Kidney (tissue), 14 donors: ENCODE results near the gene HIBADH. TPM values are rescaled to one million over a fixed set of nuclear protein-coding genes. Genes with fewer than 3 reads are reported as not detected.

ENCODE experiments used
- DNase-seq, 5 donors: peaks; one replicate each; pipeline ENCODE4 v3.0.0-alpha.2; 2013 to 2020
- FAIRE-seq: peaks from 2 replicates; lab custom pipeline; 2012; peaks lifted over from hg19 to GRCh38; lab: Jason Lieb, UNC
- H3K27ac ChIP-seq, 2 donors: one replicate each; pipeline ENCODE4 v1.7.0; 2013; ENCODE audit warnings: low read depth in 2 of 2, low read length in 2 of 2, inconsistent platforms in 1 of 2
- H3K27me3 ChIP-seq: one replicate; pipeline ENCODE4 v1.7.1; 2013; ENCODE audit warnings: low read length, inconsistent platforms; ENCODE audit not compliant: control insufficient read depth, insufficient read depth
- H3K36me3 ChIP-seq, 3 donors: one replicate each; pipeline versions ENCODE4 v1.7.0 to v1.7.1; 2013; ENCODE audit warnings: low read length in 3 of 3, control low read depth in 1 of 3, inconsistent platforms in 1 of 3; ENCODE audit not compliant: insufficient read depth in 3 of 3, control insufficient read depth in 2 of 3
- H3K4me1 ChIP-seq, 3 donors: one replicate each; pipeline versions ENCODE4 v1.7.0 to v1.7.1; 2013; ENCODE audit warnings: low read length in 3 of 3, inconsistent platforms in 1 of 3, low read depth in 1 of 3; ENCODE audit not compliant: control insufficient read depth in 2 of 3, insufficient read depth in 2 of 3
- H3K4me3 ChIP-seq, 3 donors: one replicate each; pipeline versions ENCODE4 v1.7.0 to v1.8.1; 2013; ENCODE audit warnings: low read length in 3 of 3, control low read depth in 1 of 3, inconsistent platforms in 1 of 3
- H3K9ac ChIP-seq, 3 donors: one replicate each; pipeline versions ENCODE4 v1.7.0 to v1.7.1; 2013; ENCODE audit warnings: low read length in 3 of 3, control low read depth in 1 of 3, inconsistent platforms in 1 of 3
- H3K9me3 ChIP-seq, 3 donors: one replicate each; pipeline versions ENCODE4 v1.7.0 to v1.7.1; 2013; ENCODE audit warnings: low read length in 3 of 3, control low read depth in 1 of 3, inconsistent platforms in 1 of 3; ENCODE audit not compliant: control insufficient read depth in 2 of 3, insufficient read depth in 1 of 3
- intact Hi-C: fragments of 100-400 bp; cut with DNase I; formaldehyde crosslinking; loops from one replicate; pipeline ENCODE4 v1.11.1; 2022
- polyA plus RNA-seq: library from polyadenylated mRNA; stranded (reverse); fragments of 350-450 nt; fragmentation: Illumina TruSeq; extraction: RNeasy Lipid Tissue Mini Kit (QIAGEN cat#74804); gene quantifications from one replicate; pipeline ENCODE4 v1.2.3, GENCODE V29; 2014; ENCODE audit warnings: low read depth, low replicate concordance; ENCODE audit not compliant: insufficient read depth
- total RNA-seq: library from RNA; stranded (reverse); fragmentation: NEBNext Ultra II Directional; extraction: Animal tissue kit (Norgen Biotek cat#: 25700); gene quantifications from one replicate; pipeline ENCODE4 v1.2.1, GENCODE V29; 2021
- TF ChIP-seq, protein P1 (sequence below): IDR thresholded peaks from 3 replicates; pipeline ENCODE4 v1.5.1; 2012; ENCODE audit warnings: mild to moderate bottlenecking, moderate library complexity, borderline replicate concordance; ENCODE audit not compliant: insufficient read depth; ENCODE audit errors: extremely low read depth
- donor health status: control.
- donor health status: control.
- donor health status: control.
- donor health status: control.
- donor health status: control.
- donor health status: DM: yes; HTN: yes; CAD: no.
- donor health status: Normal renal cell carcinoma (clear cell type).

HIBADH gene
- total and polyA plus RNA-seq, 2 donors from 2014 or later: 42.6 to 160 TPM

- H3K36me3 ChIP-seq: no peaks in the 10 kb centered on the region
- intact Hi-C loops: no loop called here
- TF ChIP-seq, protein P1, sequence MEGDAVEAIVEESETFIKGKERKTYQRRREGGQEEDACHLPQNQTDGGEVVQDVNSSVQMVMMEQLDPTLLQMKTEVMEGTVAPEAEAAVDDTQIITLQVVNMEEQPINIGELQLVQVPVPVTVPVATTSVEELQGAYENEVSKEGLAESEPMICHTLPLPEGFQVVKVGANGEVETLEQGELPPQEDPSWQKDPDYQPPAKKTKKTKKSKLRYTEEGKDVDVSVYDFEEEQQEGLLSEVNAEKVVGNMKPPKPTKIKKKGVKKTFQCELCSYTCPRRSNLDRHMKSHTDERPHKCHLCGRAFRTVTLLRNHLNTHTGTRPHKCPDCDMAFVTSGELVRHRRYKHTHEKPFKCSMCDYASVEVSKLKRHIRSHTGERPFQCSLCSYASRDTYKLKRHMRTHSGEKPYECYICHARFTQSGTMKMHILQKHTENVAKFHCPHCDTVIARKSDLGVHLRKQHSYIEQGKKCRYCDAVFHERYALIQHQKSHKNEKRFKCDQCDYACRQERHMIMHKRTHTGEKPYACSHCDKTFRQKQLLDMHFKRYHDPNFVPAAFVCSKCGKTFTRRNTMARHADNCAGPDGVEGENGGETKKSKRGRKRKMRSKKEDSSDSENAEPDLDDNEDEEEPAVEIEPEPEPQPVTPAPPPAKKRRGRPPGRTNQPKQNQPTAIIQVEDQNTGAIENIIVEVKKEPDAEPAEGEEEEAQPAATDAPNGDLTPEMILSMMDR: no peak
- no peaks in the 10 kb centered on the region for H3K27me3 ChIP-seq
- no peaks in the 10 kb centered on the region for H3K9me3 ChIP-seq
- H3K9ac ChIP-seq: no peak overlapping the region
- no peak overlapping the region for H3K4me3 ChIP-seq
- no peak overlapping the region for H3K27ac ChIP-seq
- DNase-seq (no peak), FAIRE-seq (no peak)
- no peaks in the 10 kb centered on the region for H3K4me1 ChIP-seq
These were observed 21.8 kb upstream of the HIBADH start for GRCh38 chr7:27684491-27684890.

GRCh38 chr7:27680610-27681009 lies 17.9 kb upstream of the HIBADH start:
- Histone ChIP-seq H3K27me3 (no peaks in the 10 kb centered on the region), H3K36me3 (no peaks in the 10 kb centered on the region), H3K9me3 (no peaks in the 10 kb centered on the region), H3K4me3 (no peak overlapping the region), H3K4me1 (no peaks in the 10 kb centered on the region), H3K9ac (no peak overlapping the region), H3K27ac (no peak overlapping the region)
- intact Hi-C loops: no loop called here
- FAIRE-seq: no peak
- no peak for DNase-seq
- TF ChIP-seq, protein P1: no peak

GRCh38 chr7:27678617-27679260 lies 16.1 kb upstream of the HIBADH start:
- Histone ChIP-seq H3K9ac (no peak overlapping the region), H3K4me3 (no peak overlapping the region), H3K36me3 (no peaks in the 10 kb centered on the region), H3K9me3 (no peaks in the 10 kb centered on the region), H3K4me1 (no peaks in the 10 kb centered on the region), H3K27me3 (no peaks in the 10 kb centered on the region), H3K27ac (peak overlapping the region in 1 of 2 donors; percentile 52)
- TF ChIP-seq, protein P1: no peak
- intact Hi-C loops: no loop called here
- FAIRE-seq (no peak), DNase-seq (no peak)
